Skeletal muscle cell (primary cell): Measurements from ENCODE around the gene ATP11C.
"Not testable (repeated sequence)": the region's sequence is repeated elsewhere in the genome, so short reads cannot be mapped to it uniquely, and the experiment has no call there.

Experiments
- DNase-seq: peaks from one replicate; pipeline ENCODE4 v3.0.0-alpha.2; 2010; ENCODE audit warnings: low read depth
- H3K4me3 ChIP-seq: 2 replicates; pipeline ENCODE4 v1.5.1; 2011; ENCODE audit warnings: low read depth, mild to moderate bottlenecking, control low read depth, low read length, moderate library complexity

The ATP11C gene

DNA sequence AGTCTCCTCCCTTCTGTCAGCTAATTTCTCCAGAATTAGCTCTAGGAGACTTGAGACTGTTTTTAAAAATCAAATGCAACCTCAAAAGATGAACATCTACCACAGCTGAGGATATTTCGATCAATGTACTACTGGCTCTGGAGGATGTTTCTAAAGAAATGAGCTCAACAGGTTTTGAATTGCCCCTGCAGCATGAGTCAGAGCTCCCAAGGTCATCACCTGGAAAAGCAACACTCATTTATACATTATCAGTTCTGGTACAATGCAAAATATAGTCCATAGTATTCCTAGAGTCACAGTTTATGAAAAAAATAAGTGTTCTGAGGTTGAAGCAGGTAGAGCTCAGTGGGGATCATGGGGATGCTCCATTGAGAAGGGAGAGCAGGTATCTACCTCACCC lies 174.0 kb downstream of the ATP11C start:
- H3K4me3 ChIP-seq, result no peak overlapping the region
- DNase-seq, result no peak

DNA sequence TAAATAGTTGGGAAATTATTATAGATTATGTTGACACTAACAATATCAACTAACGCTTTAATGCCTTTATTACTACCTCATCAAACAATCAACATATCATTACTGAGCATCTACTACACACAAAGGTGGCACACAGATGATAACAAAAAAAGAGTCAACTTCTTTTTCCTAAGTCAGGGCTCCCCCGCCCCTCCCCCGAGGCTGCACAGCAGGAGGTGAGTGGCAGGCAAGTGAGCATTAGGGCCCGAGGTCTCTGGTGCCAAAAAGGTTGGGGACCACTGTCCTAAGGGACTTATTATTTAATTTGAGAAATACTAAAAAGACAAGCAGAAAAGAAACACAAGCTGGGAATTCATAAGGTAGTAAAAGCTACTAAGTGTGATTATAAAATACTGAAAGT lies 174.6 kb downstream of the ATP11C start:
- no peak overlapping the region for H3K4me3 ChIP-seq
- DNase-seq, result no peak

DNA sequence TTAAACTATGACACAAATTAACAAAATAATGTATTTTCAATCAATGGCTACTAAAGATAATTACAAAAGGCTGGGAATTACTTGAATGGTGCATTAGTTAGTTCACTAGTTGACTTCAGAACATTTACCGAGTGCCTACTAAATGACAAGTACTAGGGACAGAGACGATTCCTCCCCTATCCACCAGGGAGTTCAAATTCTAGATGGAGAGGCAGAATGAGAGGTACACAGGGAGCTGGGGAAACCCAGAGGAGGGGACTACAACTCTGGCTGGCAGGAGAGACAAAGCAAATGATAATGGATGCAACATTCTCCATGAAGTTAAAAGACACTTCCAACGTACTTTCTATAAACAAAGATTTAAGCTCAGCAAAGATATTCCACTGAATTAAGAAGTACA lies 181.8 kb downstream of the ATP11C start:
- no peak overlapping the region for H3K4me3 ChIP-seq
- no peak for DNase-seq

DNA sequence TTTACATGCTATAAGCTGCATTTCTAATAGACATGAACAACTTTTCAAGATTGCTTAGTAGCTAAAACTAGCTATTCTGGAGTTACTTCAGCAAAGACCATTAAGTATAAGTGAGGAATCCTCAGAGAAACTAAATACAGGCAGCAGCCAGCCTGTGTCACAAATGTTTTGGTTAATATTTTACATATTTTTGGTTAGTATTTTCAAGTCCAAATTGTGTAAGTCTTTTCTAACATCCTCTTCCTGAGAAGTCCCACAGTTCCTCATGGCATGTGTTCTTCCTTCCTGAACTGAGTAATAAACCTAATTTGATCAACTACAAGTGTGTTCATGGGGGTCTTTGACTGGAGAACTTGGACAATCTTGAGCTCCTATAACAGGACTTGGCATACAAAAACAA lies 182.5 kb downstream of the ATP11C start:
- DNase-seq, result no peak
- H3K4me3 ChIP-seq, result no peak overlapping the region

DNA sequence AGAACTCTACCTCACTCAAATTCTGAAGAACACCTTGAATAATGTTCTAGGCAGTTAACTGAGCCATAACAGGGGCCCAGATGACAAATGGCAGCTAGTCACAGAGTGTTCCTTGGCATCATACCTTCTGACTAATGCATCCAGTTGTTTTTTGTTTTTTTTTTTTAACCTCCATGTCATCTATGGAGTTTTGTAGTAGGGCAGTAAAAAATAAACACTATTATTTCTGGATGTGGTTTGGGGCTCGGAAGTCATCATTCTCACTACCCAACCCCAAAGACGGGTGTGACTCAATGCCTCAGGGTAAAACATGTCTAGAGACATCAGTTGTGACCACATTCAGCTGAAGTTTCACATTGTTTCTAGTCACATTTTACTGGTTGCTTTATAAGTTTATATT lies 193.7 kb downstream of the ATP11C start:
- no peak for DNase-seq
- H3K4me3 ChIP-seq, result no peak overlapping the region

DNA sequence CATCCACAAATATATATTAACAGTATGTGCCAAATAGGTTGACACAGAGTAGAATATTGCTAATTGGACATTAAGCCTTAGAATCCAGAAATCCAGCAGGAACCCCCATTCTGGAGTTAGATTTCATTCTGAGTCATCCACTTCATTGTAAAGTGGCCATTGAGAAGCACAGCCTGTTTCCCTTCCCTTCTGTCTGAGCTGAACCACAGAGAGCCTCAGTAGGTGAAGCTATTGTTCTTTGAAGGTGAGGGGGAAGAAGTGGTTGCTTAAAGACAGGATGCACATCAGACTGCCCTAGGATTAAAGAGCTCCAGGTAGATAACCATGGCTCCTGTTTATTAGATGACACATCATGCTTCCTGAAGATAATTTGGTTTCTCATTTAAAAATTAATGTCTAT lies 194.3 kb downstream of the ATP11C start:
- no peak for DNase-seq

DNA sequence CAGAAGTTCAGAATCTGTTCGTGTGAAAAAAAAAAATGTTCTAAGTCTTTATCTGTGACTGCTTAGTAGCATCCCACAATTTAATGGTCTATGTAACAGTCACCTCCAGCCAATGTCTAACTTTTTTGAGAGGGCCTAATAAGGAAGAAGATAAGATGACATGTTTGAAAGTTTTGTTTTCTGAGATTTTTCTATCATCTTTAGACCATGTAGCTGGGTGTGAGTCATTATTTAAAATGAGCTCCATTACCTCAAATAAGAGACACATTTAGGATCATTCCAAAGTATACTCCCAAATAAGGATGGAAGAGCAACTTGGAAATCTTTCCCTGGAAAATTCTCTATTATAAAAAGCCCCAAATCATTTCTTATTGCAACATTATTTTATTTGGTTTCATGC lies 196.7 kb downstream of the ATP11C start:
- no peak overlapping the region for H3K4me3 ChIP-seq
- DNase-seq, result no peak

More for the DNA sequence above, 194.3 kb downstream of the ATP11C start:
- H3K4me3 ChIP-seq, result no peak overlapping the region

DNA sequence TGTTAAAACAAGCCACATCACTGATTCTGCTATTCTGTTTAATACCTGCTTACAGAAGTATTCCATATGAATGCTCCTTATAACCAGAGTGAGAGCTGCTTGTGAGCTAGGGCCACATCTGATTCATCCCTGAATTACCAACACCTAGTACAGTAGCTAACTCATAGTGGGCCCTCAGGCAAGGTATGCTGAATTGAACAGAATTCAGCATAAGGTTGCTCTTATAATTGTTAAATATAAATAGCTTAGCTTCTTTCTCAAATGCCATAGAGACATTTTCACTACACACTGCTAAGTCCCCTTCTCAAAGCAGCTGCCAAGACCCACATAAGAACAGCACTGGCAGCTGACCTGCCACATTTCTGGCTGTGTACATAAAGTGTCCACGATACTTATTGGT lies 197.9 kb downstream of the ATP11C start:
- DNase-seq, result no peak
- no peak overlapping the region for H3K4me3 ChIP-seq

DNA sequence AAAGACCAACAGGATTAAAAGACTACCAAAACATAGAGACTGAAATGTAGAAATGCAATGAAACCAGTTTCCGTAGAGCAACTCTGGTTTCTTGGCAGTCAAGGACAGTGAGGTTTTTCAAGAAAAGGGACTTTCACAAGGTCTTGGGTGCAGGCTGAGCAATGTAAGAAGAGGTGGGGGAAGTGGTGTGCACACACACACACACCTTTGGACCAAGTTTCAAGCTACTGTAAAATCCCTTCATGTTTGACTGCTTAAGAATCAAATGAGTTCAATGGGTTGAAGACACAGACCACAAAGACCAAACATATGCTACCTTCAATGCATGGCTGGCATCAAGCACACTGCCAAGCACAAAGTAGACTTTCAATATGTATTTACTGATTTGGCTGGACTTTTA lies 207.1 kb downstream of the ATP11C start:
- no peak for DNase-seq
- no peak overlapping the region for H3K4me3 ChIP-seq

DNA sequence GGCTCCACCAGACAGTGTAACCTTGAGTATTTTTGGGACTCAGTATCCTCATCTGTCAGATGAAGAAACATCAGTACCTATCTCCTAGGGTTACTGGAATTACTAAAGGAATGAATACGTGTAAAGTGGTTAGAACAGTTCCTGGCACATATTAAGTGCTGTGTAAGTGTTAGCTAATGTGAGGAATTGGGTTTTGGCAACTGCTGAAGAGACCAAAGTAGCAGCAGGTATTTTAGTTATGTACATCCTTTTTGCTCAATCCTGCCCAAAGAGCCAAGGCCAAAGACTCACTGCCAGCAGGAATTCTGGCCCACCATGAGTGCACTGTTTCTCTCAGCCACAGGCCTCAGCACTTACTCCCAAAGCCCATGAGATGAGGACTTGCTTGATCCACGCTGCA lies 208.2 kb downstream of the ATP11C start:
- no peak overlapping the region for H3K4me3 ChIP-seq
- DNase-seq, result no peak

DNA sequence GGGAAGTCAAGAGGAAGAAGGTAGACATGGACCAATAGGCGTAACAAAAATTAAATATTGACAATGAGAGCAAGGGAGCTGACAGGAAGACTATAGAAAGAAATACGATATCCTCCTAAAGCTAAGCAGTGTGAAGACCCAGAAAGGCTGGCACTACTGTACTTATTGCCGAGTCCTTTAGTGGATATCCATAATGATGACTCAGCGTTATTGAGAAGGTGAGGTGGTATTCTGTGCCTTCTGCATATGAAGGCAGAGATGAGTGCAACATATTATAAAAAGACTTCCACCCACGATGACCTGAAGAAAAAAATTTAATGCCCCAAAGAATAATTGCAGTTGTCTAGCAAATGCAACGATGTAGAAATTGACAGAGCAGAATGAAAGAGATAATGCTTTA lies 211.9 kb downstream of the ATP11C start:
- no peak overlapping the region for H3K4me3 ChIP-seq
- DNase-seq, result no peak

DNA sequence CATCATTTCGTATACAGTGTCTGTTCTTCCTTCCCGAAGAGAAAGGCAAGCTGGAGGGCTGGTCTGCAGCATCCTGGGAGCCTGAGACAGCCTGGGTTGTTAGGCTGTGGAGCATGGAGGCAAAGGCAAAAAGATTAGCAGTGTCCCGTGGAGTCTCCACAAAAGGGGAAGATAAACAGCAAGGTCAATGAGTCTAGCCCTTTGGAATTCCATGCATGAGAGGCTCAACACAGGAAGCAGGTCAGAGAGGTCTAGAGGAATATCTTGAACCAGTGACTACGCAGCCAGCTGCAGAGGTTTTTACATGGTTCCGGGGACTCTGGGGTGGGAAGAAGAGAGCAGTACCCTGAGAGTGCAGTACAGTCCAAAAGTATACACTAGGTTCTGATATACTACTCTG lies 212.7 kb downstream of the ATP11C start:
- no peak for DNase-seq
- no peak overlapping the region for H3K4me3 ChIP-seq

DNA sequence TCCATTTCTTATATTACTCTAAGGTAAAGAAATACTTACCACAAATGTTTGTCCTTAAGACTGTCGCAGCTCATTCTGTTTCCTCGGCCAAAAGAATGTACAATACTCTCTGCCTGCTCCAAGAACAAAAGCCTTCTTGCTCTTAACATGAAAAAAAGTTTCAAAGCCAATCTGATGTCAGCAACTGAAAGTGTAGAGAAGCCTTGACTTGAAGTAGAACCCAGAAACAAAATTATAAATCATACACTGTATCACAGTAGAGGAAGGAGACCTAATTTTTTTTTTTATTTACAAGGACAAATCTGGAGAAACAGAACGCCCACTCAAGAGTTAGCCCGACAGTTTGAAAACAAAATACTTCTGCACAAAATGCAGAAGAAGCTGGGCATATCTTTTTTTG lies 224.8 kb downstream of the ATP11C start, which contains the start of gene MCF2:
Gene MCF2 (minus strand): TSS at position 101 of the 400 bp plus-strand sequence. CDS start 56,423 bp downstream, outside the sequence.
- H3K4me3 ChIP-seq, result no peak within 1 kb of the TSS
- DNase-seq, result no peak

DNA sequence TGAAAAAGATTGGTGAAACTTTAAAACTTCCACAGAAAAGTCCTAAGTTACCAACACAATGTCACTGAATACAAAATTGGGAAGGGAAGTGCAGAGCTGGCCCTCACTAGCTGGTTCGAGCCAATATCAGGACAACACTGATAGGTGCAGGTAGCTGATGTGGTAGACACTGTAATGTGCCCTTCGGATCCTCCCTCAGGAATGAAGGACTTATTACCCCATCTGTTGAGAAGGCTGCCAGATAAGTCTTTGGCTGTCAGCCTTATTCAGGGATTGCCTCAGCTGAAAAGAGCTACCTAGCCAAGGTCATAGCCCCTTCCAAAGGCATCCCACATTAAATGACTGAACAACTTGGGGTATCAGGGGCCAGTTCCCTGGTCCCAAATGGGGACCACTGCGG lies 230.2 kb downstream of the ATP11C start:
- H3K4me3 ChIP-seq, result no peak overlapping the region
- no peak for DNase-seq

DNA sequence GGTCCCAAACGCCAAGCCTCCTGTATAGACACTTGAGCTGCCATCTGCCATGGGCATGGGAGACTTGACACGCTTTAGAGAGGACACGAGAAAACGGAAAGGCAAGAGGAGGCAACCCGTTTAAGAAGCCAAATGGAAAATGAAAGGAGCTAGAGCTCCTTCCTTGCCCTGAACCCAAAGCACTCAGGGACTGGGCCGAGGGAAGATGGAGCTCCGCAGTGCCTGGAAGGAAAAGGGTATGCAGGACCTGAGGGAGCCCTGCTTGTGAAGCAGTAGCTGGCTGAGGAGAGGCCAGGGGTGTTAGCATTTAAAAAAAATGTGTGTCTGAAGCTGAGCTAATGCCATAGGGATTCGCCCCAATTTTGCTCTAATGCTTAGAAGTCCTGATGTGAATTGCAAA lies 239.9 kb downstream of the ATP11C start:
- no peak for DNase-seq
- H3K4me3 ChIP-seq, result no peak overlapping the region

DNA sequence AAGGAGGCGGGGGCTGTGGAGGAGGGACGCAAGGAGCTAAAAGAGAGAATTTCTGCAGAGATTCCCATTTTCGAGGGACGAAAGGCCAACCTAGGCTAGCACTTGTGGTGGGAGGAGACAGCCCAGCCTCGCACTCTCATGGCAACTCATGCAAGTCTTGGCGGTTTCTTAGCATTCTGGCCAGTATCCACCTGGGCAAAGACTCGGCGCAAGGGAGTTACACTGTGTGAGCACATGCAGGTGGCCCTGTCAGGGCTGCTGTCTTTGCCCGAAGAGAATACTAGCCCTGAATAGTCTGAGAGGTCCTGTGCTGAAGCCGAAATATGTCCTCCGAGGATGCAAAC lies 240.4 kb downstream of the ATP11C start:
- peak overlapping the region; percentile 42 for H3K4me3 ChIP-seq

DNA sequence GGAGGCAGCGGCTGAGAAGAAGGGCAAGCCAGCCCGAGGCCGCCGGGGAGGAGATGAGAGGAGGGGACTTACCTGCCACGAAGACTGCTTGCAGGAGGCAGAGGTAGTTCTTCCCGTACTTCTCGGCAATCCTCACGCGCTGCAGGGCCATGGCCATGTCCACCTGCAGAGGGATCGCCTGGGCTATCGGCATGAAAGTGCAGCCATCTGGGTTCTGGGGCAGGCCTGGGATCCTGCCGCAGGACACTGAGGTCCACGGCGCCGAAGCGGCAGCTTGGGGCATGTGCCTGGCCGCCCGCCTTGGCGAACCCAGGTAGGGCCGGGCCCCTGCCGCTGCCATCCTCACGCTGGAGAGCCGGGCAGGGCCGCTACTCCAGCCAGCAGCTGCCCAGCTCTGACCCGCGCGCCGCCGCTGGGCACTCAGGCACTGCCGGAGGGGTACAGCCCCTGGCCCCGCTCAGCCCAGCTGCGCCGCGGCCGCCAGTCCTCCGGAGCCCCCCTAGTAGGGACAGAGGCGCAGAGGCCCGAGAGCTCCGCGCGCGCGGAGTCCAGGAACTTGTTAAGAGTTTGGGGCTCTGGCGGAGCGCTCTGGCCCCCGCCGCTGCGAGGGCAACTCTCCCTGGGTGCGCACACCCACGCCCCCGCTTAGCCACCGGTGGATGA lies 240.9 kb downstream of the ATP11C start:
- peak overlapping the region; percentile 42 for H3K4me3 ChIP-seq
- DNase-seq, result no peak

More for the DNA sequence above, 240.4 kb downstream of the ATP11C start:
- DNase-seq, result no peak

DNA sequence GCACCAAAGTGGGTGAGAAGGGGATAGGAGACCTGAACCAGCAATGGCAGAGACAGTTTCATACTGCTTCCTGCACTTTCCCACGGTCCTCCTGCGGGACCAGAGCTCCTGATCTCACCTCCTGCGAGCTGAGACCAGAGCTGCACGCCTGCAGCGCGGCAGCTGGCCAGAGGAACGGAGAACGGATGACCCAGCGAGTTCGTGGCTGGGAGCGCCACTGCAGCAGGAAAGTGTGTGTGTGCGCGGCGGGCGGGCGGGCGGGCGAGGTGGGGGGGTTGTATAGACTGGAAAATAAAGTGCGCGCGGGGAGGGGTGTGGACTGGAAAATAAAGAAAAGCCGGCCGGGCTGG lies 241.4 kb downstream of the ATP11C start:
- DNase-seq, result no peak
- peak overlapping the region; percentile 42 for H3K4me3 ChIP-seq

DNA sequence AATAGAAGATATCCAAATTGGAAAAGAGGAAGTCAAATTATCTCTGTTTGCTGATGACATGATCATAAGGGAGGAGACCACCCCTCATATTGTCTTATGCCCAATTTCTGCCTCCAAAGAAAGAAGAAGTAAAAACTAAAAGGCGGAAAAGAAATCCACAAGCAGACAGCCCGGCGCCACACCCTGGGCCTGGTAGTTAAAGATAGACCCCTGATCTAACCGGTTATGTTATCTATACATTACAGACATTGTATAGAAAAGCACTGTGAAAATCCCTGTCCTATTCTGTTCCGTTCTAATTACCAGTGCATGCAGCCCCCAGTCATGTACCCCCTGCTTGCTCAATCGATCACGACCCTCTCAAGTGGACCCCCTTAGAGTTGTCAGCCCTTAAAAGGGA lies 247.7 kb downstream of the ATP11C start:
- not testable (repeated sequence) for DNase-seq

DNA sequence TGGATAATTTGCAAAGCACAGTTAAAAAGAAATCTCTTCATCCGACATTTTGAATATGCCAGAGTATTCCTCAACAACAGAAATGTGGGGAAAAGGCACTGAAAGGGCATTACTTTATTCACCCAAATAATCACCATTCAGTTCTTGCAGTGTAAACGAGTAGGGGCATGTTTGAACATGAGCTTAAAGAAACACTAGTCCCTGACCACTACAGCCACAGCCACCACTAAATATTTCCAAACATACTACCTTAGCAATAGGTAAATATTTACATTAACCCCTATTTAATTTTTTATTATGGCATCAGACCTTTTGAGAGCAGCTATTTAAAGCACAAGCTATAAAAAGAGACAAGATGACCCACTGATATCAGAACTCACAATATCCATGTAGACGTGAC lies 252.5 kb downstream of the ATP11C start:
- DNase-seq, result no peak
- H3K4me3 ChIP-seq, result no peak overlapping the region

More for the DNA sequence above, 247.7 kb downstream of the ATP11C start:
- H3K4me3 ChIP-seq, result not testable (repeated sequence)
